ENCODE data around the gene SPTY2D1. TPM values are rescaled to one million over a fixed set of nuclear protein-coding genes. Genes with fewer than 3 reads are reported as not detected.
A peak's percentile ranks its signal among the peaks of the same experiment; 100 is the strongest.
"Not testable (repeated sequence)": the region's sequence is repeated elsewhere in the genome, so short reads cannot be mapped to it uniquely, and the experiment has no call there.

The SPTY2D1 gene
- total and polyA plus RNA-seq, 2 experiments from 2014 or later, result 12.3 to 18.7 TPM

GRCh38 chr11:18676803-18677202 lies 42.7 kb upstream of the SPTY2D1 start:
- H3K9me3 ChIP-seq (ENCODE audit: low read depth), result no peaks in the 10 kb centered on the region
- no peaks in the 10 kb centered on the region for H3K9me2 ChIP-seq (ENCODE audit: insufficient read depth)
- H3K27ac ChIP-seq, result no peak overlapping the region
- H4K20me1 ChIP-seq (ENCODE audit: insufficient read depth), result no peaks in the 10 kb centered on the region
- no peaks in the 10 kb centered on the region for H3K4me1 ChIP-seq (ENCODE audit: insufficient read depth)
- H3K4me2 ChIP-seq (ENCODE audit: unreplicated experiment), result no peak overlapping the region
- H2AFZ ChIP-seq, result no peak overlapping the region
- no peak overlapping the region for H3K9ac ChIP-seq
- no peak for TF ChIP-seq EZH2 (IDR thresholded peaks at IDR 0.05; ENCODE audit: insufficient read depth, poor library complexity, severe bottlenecking)
- TF ChIP-seq EZH2phosphoT487 (IDR thresholded peaks at IDR 0.05; ENCODE audit: insufficient read depth, low read depth), result no peak
- no peak overlapping the region for H3K4me3 ChIP-seq
- H3K27me3 ChIP-seq (replicated peaks; ENCODE audit: insufficient read depth), result no peaks in the 10 kb centered on the region
- H3K79me2 ChIP-seq (ENCODE audit: insufficient read depth), result no peaks in the 10 kb centered on the region
- 45 to 48% methylated on average over 4 of the region's 4 CpGs for WGBS, 2 experiments (ENCODE audit: low coverage in 1 of 2, low lambda C conversion rate in 2 of 2, missing lambda C conversion rate in 2 of 2)
- in situ Hi-C loops (cut with MboI), result no loop called here
- H3F3A ChIP-seq (ENCODE audit: insufficient read depth), result no peaks in the 10 kb centered on the region
- no peak for DNase-seq
- H3K36me3 ChIP-seq (ENCODE audit: low read depth), result no peaks in the 10 kb centered on the region

DNA sequence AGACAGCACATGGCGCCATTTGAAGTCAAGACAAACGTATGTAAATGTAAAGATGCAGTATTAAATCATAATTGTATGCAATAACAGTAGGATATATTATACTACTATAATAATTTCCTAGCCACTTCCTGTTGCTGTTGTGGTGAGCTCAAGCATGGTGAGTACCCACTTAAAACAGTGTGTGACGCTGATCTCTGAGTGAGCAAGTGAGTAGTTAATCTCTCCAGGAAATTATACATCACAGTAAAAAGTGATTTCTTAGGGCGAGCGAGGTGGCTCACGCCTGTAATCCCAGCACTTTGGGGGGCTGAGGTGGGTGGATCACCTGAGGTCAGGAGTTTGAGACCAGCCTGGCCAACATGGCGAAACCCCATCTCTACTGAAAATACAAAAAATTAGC lies 38.1 kb upstream of the SPTY2D1 start:
- H3K79me2 ChIP-seq (ENCODE audit: insufficient read depth); H3K9me3 ChIP-seq (ENCODE audit: low read depth); H3F3A ChIP-seq (ENCODE audit: insufficient read depth); H3K4me3 ChIP-seq; H3K4me2 ChIP-seq (ENCODE audit: unreplicated experiment); H3K9ac ChIP-seq; H3K27ac ChIP-seq; in situ Hi-C loops (cut with MboI); H3K27me3 ChIP-seq (replicated peaks; ENCODE audit: insufficient read depth); H3K4me1 ChIP-seq (ENCODE audit: insufficient read depth); H3K9me2 ChIP-seq (ENCODE audit: insufficient read depth); H4K20me1 ChIP-seq (ENCODE audit: insufficient read depth); H3K36me3 ChIP-seq (ENCODE audit: low read depth); H2AFZ ChIP-seq: not testable (repeated sequence)
- DNase-seq, result peak; percentile 13
- WGBS, 2 experiments (ENCODE audit: low coverage in 1 of 2, low lambda C conversion rate in 2 of 2, missing lambda C conversion rate in 2 of 2), result 60 to 66% methylated on average over 7 of the region's 7 CpGs

GRCh38 chr11:18671246-18671645 lies 37.1 kb upstream of the SPTY2D1 start:
- H3K4me1 ChIP-seq (ENCODE audit: insufficient read depth), result no peaks in the 10 kb centered on the region
- in situ Hi-C loops (cut with MboI), result no loop called here
- no peak overlapping the region for H3K4me3 ChIP-seq
- no peaks in the 10 kb centered on the region for H3K79me2 ChIP-seq (ENCODE audit: insufficient read depth)
- no peaks in the 10 kb centered on the region for H3K9me3 ChIP-seq (ENCODE audit: low read depth)
- no peaks in the 10 kb centered on the region for H3K36me3 ChIP-seq (ENCODE audit: low read depth)
- no peaks in the 10 kb centered on the region for H3F3A ChIP-seq (ENCODE audit: insufficient read depth)
- no peak for DNase-seq
- TF ChIP-seq EZH2 (IDR thresholded peaks at IDR 0.05; ENCODE audit: insufficient read depth, poor library complexity, severe bottlenecking) (no peak), EZH2phosphoT487 (IDR thresholded peaks at IDR 0.05; ENCODE audit: insufficient read depth, low read depth) (no peak)
- no peaks in the 10 kb centered on the region for H3K9me2 ChIP-seq (ENCODE audit: insufficient read depth)
- H3K27ac ChIP-seq, result no peak overlapping the region
- no peak overlapping the region for H3K9ac ChIP-seq
- no peak overlapping the region for H3K4me2 ChIP-seq (ENCODE audit: unreplicated experiment)
- WGBS, 2 experiments (ENCODE audit: low coverage in 1 of 2, low lambda C conversion rate in 2 of 2, missing lambda C conversion rate in 2 of 2), result 64 to 75% methylated on average over 2 of the region's 2 CpGs
- H2AFZ ChIP-seq, result no peak overlapping the region
- H4K20me1 ChIP-seq (ENCODE audit: insufficient read depth), result no peaks in the 10 kb centered on the region
- no peaks in the 10 kb centered on the region for H3K27me3 ChIP-seq (replicated peaks; ENCODE audit: insufficient read depth)

DNA sequence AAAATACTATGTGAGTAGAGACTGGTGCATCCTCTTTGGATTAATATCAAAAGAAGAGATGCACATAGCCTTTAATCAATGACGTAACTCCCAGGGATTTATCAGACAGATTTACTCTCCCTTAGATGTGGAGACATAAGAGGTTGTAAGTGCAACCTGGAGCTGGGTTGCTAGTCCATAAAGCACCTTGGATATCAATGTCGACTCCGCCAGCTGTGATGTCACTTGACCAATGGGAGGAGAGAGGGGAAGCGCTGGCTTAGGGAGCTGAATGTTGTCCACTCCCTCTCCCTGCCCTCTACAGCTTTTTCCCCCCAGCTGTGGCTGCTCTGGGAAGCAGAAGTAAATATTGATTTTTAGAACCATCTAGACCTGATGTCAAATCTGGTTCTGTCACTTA lies 35.6 kb upstream of the SPTY2D1 start:
- Histone ChIP-seq H3K4me1 (ENCODE audit: insufficient read depth) (no peaks in the 10 kb centered on the region), H3K27me3 (replicated peaks; ENCODE audit: insufficient read depth) (no peaks in the 10 kb centered on the region; the same call in 1 of the 2 replicates), H3K36me3 (ENCODE audit: low read depth) (no peaks in the 10 kb centered on the region), H3K27ac (no peak overlapping the region), H3K79me2 (ENCODE audit: insufficient read depth) (no peaks in the 10 kb centered on the region), H2AFZ (no peak overlapping the region), H3F3A (ENCODE audit: insufficient read depth) (no peaks in the 10 kb centered on the region), H3K9ac (no peak overlapping the region), H4K20me1 (ENCODE audit: insufficient read depth) (no peaks in the 10 kb centered on the region), H3K4me3 (no peak overlapping the region), H3K4me2 (ENCODE audit: unreplicated experiment) (no peak overlapping the region), H3K9me3 (ENCODE audit: low read depth) (no peaks in the 10 kb centered on the region), H3K9me2 (ENCODE audit: insufficient read depth) (no peaks in the 10 kb centered on the region)
- in situ Hi-C loops (cut with MboI), result no loop called here
- no peak for TF ChIP-seq EZH2phosphoT487 (IDR thresholded peaks at IDR 0.05; ENCODE audit: insufficient read depth, low read depth)
- no peak for TF ChIP-seq EZH2 (IDR thresholded peaks at IDR 0.05; ENCODE audit: insufficient read depth, poor library complexity, severe bottlenecking)
- DNase-seq, result no peak
- 78 to 84% methylated on average over 4 of the region's 4 CpGs for WGBS, 2 experiments (ENCODE audit: low coverage in 1 of 2, low lambda C conversion rate in 2 of 2, missing lambda C conversion rate in 2 of 2)

DNA sequence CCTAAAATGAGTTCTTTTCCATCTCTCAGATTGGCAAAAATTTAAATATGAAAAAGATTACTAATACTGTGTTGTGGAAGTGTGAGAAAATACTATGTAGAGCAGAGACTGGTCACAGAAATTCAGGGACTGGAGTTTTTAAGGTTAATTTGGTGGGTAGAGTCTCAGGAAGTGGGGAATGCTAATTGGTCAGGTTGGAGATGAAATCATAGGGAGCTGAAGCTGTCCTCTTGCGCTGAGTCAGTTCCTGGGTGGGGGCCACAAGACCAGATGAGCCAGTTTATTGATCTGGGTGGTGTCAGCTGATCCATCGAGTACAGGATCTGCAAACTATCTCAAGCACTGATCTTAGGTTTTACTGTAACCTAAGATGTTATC lies 35.1 kb upstream of the SPTY2D1 start:
- Histone ChIP-seq H3K9ac (no peak overlapping the region), H3K4me3 (no peak overlapping the region), H2AFZ (peak overlapping the region; percentile 46; the same call in 1 of the 2 replicates), H3K4me2 (ENCODE audit: unreplicated experiment) (no peak overlapping the region), H3F3A (ENCODE audit: insufficient read depth) (no peaks in the 10 kb centered on the region), H3K9me2 (ENCODE audit: insufficient read depth) (no peaks in the 10 kb centered on the region), H3K27me3 (replicated peaks; ENCODE audit: insufficient read depth) (no peaks in the 10 kb centered on the region; the same call in 1 of the 2 replicates), H3K4me1 (ENCODE audit: insufficient read depth) (no peaks in the 10 kb centered on the region), H3K36me3 (ENCODE audit: low read depth) (no peaks in the 10 kb centered on the region), H3K9me3 (ENCODE audit: low read depth) (no peaks in the 10 kb centered on the region), H3K27ac (no peak overlapping the region), H3K79me2 (ENCODE audit: insufficient read depth) (no peaks in the 10 kb centered on the region), H4K20me1 (ENCODE audit: insufficient read depth) (no peaks in the 10 kb centered on the region)
- WGBS, 2 experiments (ENCODE audit: low coverage in 1 of 2, low lambda C conversion rate in 2 of 2, missing lambda C conversion rate in 2 of 2), result 0 to 7% methylated on average over 2 of the region's 2 CpGs
- in situ Hi-C loops (cut with MboI), result no loop called here
- TF ChIP-seq EZH2 (IDR thresholded peaks at IDR 0.05; ENCODE audit: insufficient read depth, poor library complexity, severe bottlenecking), result no peak
- no peak for TF ChIP-seq EZH2phosphoT487 (IDR thresholded peaks at IDR 0.05; ENCODE audit: insufficient read depth, low read depth)
- DNase-seq, result peak; percentile 22

Data from GM23248 (cell line).